Lung (tissue), 12 donors: Measurements from ENCODE around the gene CERK. TPM values are rescaled to one million over a fixed set of nuclear protein-coding genes. Genes with fewer than 3 reads are reported as not detected.

ENCODE experiments used
- ATAC-seq: fragments of 200-7000 bp; cut with Tn5 transposase; one replicate; pipeline ENCODE4 v1.9.1; 2020; ENCODE audit warnings: moderate number of reproducible peaks; ENCODE audit not compliant: insufficient read depth, low FRiP score
- DNase-seq, 3 donors: peaks; one replicate each; pipeline ENCODE4 v3.0.0-alpha.2; 2013 to 2017
- H3K27ac ChIP-seq, 2 donors: one replicate each; pipeline ENCODE4 v1.5.1; 2013; ENCODE audit warnings: mild to moderate bottlenecking in 2 of 2, moderate library complexity in 2 of 2, control low read depth in 1 of 2, inconsistent platforms in 1 of 2, low read depth in 1 of 2, low read length in 1 of 2
- H3K27me3 ChIP-seq, 3 donors: one replicate each; pipeline ENCODE4 v1.5.1; 2013; ENCODE audit warnings: low read length in 2 of 3; ENCODE audit not compliant: control insufficient read depth in 3 of 3, insufficient read depth in 3 of 3
- H3K36me3 ChIP-seq, 4 donors: one replicate each; pipeline ENCODE4 v1.5.1; 2013; ENCODE audit warnings: low read length in 4 of 4, mild to moderate bottlenecking in 1 of 4, moderate library complexity in 1 of 4; ENCODE audit not compliant: control insufficient read depth in 4 of 4, insufficient read depth in 4 of 4
- H3K4me1 ChIP-seq, 5 donors: one replicate each; pipeline ENCODE4 v1.5.1; 2013; ENCODE audit warnings: low read length in 5 of 5, mild to moderate bottlenecking in 2 of 5, moderate library complexity in 1 of 5; ENCODE audit not compliant: control insufficient read depth in 5 of 5, insufficient read depth in 5 of 5
- H3K4me3 ChIP-seq: one replicate; pipeline ENCODE4 v1.5.1; 2013; ENCODE audit warnings: mild to moderate bottlenecking, control low read depth, moderate library complexity
- H3K9ac ChIP-seq, 2 donors: one replicate each; pipeline ENCODE4 v1.5.1; 2013; ENCODE audit warnings: low read length in 2 of 2, control low read depth in 1 of 2; ENCODE audit not compliant: insufficient read depth in 1 of 2
- H3K9me3 ChIP-seq, 4 donors: one replicate each; pipeline ENCODE4 v1.5.1; 2013; ENCODE audit warnings: low read length in 3 of 4, mild to moderate bottlenecking in 1 of 4, moderate library complexity in 1 of 4; ENCODE audit not compliant: control insufficient read depth in 4 of 4, insufficient read depth in 3 of 4
- CTCF ChIP-seq: IDR thresholded peaks from 2 replicates; pipeline ENCODE4 v1.5.1; 2012; ENCODE audit warnings: mild to moderate bottlenecking; ENCODE audit errors: control extremely low read depth, extremely low read depth
- WGBS, 2 donors: extraction: QIAGEN DNeasy Blood & Tissue Kit; methylation state at CpG; one replicate each; pipeline ENCODE4 v1.1.7; 2013; 5-methylcytosine and 5-hydroxymethylcytosine counted together
- polyA plus RNA-seq, 2 donors: library from polyadenylated mRNA; stranded (reverse); fragments of 200-250 nt; gene quantifications; one replicate each; pipeline ENCODE4 v1.2.1, GENCODE V29; 2013
- total RNA-seq, 2 donors: library from RNA; depleted of rRNA in 1 of 2; stranded (reverse); fragments of >200 nt in 1 of 2; gene quantifications; one replicate each; pipeline ENCODE4 v1.2.1, GENCODE V29; 2014 to 2021
- donor health status: control.
- donor health status: control.
- donor health status: Bipolar disorder and iron deficiency.
- donor health status: healthy.
- donor health status: DM: yes; HTN: yes; CAD: no.

The CERK gene
- total and polyA plus RNA-seq, 4 donors = 12.1 to 36.2 (median 31.7) TPM

GRCh38 chr22:46767249-46767985 lies 29.4 kb upstream of the CERK start:
- H3K27ac ChIP-seq = no peak overlapping the region
- no peaks in the 10 kb centered on the region for H3K9me3 ChIP-seq
- peaks cover 0 to 23% (median 5%) of the 10 kb centered on the region in 5 donors for H3K4me1 ChIP-seq
- no peak overlapping the region for H3K9ac ChIP-seq
- DNase-seq (no peak), ATAC-seq (no peak)
- TF ChIP-seq CTCF = no peak
- WGBS, 2 donors = 96 to 97% methylated on average over 11 of the region's 11 CpGs
- H3K4me3 ChIP-seq = no peak overlapping the region
- H3K36me3 ChIP-seq = no peaks in the 10 kb centered on the region
- no peaks in the 10 kb centered on the region for H3K27me3 ChIP-seq

GRCh38 chr22:46766611-46767010 lies 28.6 kb upstream of the CERK start:
- Histone ChIP-seq H3K4me1 (peaks cover 1 to 23% (median 6%) of the 10 kb centered on the region in 5 donors), H3K36me3 (no peaks in the 10 kb centered on the region), H3K27me3 (no peaks in the 10 kb centered on the region), H3K9me3 (no peaks in the 10 kb centered on the region), H3K4me3 (no peak overlapping the region), H3K27ac (no peak overlapping the region), H3K9ac (no peak overlapping the region)
- ATAC-seq (no peak), DNase-seq (no peak)
- TF ChIP-seq CTCF = no peak
- WGBS, 2 donors = 97% methylated on average over 8 of the region's 8 CpGs

- Histone ChIP-seq H3K4me1 (peaks cover 4 to 21% (median 9%) of the 10 kb centered on the region in 5 donors), H3K9me3 (no peaks in the 10 kb centered on the region), H3K27ac (peak overlapping the region in 1 of 2 donors; percentile 24)
Observed at GRCh38 chr22:46764779-46765485, 26.9 kb upstream of the CERK start.

More at GRCh38 chr22:46764779-46765485, 26.9 kb upstream of the CERK start:
- Histone ChIP-seq H3K9ac (no peak overlapping the region), H3K27me3 (no peaks in the 10 kb centered on the region), H3K4me3 (no peak overlapping the region), H3K36me3 (peaks cover 0 to 4% (median 0%) of the 10 kb centered on the region in 4 donors)
- no peak for ATAC-seq
- 75 to 89% methylated on average over 6 of the region's 6 CpGs for WGBS, 2 donors
- DNase-seq = no peak
- no peak for TF ChIP-seq CTCF
